Right cardiac atrium (tissue), 5 donors: ENCODE results near the gene SYNPO2. TPM values are rescaled to one million over a fixed set of nuclear protein-coding genes. Genes with fewer than 3 reads are reported as not detected.

ENCODE experiments used
- ATAC-seq, 2 donors: fragments of 200-7000 bp; cut with Tn5 transposase; one replicate each; pipeline versions ENCODE4 v1.8.0 to v1.9.1; 2020; ENCODE audit warnings: moderate library complexity in 2 of 2, mild to moderate bottlenecking in 1 of 2
- DNase-seq, 3 donors: peaks; one replicate each; pipeline ENCODE4 v3.0.0-alpha.2; 2020
- H3K27ac ChIP-seq: one replicate; pipeline ENCODE4 v1.5.1; 2013; ENCODE audit warnings: mild to moderate bottlenecking, low read length, control low read depth, moderate library complexity
- H3K27me3 ChIP-seq: one replicate; pipeline ENCODE4 v1.6.1; 2013; ENCODE audit not compliant: control insufficient read depth, insufficient read depth
- H3K4me1 ChIP-seq: one replicate; pipeline ENCODE4 v1.6.1; 2013; ENCODE audit warnings: low read length; ENCODE audit not compliant: control insufficient read depth, insufficient read depth
- H3K4me3 ChIP-seq: one replicate; pipeline ENCODE4 v1.5.1; 2013; ENCODE audit warnings: low read length, control low read depth
- H3K9me3 ChIP-seq: one replicate; pipeline ENCODE4 v1.6.1; 2013; ENCODE audit warnings: low read length; ENCODE audit not compliant: control insufficient read depth
- WGBS: extraction: QIAGEN DNeasy Blood & Tissue Kit; methylation state at CpG from one replicate; pipeline ENCODE4 v1.1.7; 2013; 5-methylcytosine and 5-hydroxymethylcytosine counted together
- intact Hi-C, 4 donors: fragments of 100-400 bp; cut with DNase I; formaldehyde crosslinking; loops; one replicate each; pipeline versions ENCODE4 v1.11.0 to v1.14.0; 2022 to 2023
- polyA plus RNA-seq: library from polyadenylated mRNA; stranded (reverse); fragments of 200-250 nt; gene quantifications from one replicate; pipeline ENCODE4 v1.2.3, GENCODE V29; 2013
- total RNA-seq, 4 donors: library from RNA; stranded (reverse); fragmentation: NEBNext Ultra II Directional; extraction: Animal tissue kit (Norgen Biotek cat#: 25700); gene quantifications; one replicate each; pipeline ENCODE4 v1.2.1, GENCODE V29; 2021
- donor health status: healthy with polysubstance abuse.
- donor health status: DM: no; HTN: yes; CAD: no.
- donor health status: DM: no; HTN: no; CAD: no.
- donor health status: DM: no; HTN: yes; CAD: no; lungs with severe emphysema.
- donor health status: DM: yes; HTN: yes; CAD: no.

The SYNPO2 gene
- total and polyA plus RNA-seq, 5 donors = 29.6 to 134 (median 113) TPM

DNA sequence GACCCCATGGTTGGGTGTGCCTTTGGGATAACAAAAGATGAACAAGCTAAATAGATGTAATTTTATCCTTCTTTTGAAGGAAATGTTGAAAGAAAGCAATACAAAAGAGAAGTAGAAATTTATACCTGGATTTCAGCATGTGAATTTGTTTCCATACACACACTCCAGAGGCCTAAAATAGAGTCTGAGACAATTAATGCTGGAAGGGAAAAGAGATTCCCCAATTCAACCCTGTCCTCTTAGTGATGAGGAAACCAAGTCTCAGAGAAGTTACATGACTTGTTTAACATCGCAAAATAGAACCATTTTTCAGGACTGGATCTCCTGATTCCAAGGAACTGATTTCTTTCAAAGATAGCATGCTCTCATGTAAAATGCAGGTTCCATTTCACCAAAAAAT is 209.7 kb downstream of the SYNPO2 start:
- Histone ChIP-seq H3K9me3 (no peaks in the 10 kb centered on the region), H3K4me1 (peaks cover 2% of the 10 kb centered on the region), H3K4me3 (no peak overlapping the region), H3K27me3 (no peaks in the 10 kb centered on the region), H3K27ac (no peak overlapping the region)
- DNase-seq (no peak), ATAC-seq (no peak)
- intact Hi-C loops = no loop called here
- WGBS = 94% methylated on average over 1 of the region's 1 CpG

DNA sequence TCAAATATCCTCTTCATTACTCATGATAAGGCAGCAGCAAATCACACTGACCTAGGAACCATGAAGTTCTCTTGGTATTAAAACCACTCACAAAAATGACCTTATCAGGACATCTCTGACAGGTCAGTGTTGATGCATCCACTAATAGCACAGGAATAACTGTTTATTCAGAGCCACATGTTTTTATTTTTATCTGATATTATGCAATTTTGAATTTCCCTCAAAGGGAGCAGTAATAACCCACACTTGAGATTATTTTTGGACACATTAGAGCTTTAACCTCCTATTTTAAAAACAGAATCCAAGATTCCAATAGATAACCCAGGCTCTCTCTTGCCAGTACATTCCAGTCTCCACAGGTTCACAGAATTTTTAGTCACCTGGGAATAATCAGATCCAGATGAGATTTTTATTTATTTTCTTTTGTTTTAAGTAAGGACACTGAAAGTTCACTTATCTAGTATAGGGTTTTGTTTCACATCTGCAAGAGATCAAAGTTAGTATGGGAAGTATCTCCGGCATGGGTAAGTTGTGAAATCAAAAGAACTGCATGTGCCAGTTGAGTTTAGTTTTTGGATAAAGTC is 210.7 kb downstream of the SYNPO2 start:
- Histone ChIP-seq H3K4me1 (peaks cover 2% of the 10 kb centered on the region), H3K27ac (no peak overlapping the region), H3K4me3 (no peak overlapping the region), H3K27me3 (no peaks in the 10 kb centered on the region), H3K9me3 (no peaks in the 10 kb centered on the region)
- ATAC-seq (peak in 1 of 2 donors; percentile 18), DNase-seq (no peak)
- intact Hi-C loops = no loop called here
- 1% methylated on average over 1 of the region's 1 CpG for WGBS

DNA sequence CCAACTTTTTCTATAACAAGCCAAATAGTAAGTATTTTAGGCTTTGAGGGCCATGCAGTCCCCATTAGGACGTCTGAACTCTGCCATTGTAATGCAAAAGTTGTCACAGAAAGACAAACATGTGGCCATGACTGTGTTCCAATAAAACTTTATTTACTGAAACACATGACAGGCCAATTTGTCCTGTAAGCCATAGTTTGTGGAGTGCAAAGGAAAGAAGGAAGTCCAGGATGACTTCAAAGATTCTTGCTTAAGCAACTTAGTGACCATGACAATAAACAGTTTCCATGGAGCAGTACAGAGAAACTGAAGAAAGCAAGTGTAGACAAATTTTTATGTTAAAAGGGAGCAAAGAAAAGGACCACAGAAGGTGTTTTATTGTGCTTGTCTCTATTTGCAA is 212.0 kb downstream of the SYNPO2 start:
- WGBS = 69% methylated on average over 1 of the region's 1 CpG
- H3K27ac ChIP-seq = no peak overlapping the region
- intact Hi-C loops = no loop called here
- no peak overlapping the region for H3K4me3 ChIP-seq
- no peaks in the 10 kb centered on the region for H3K9me3 ChIP-seq
- no peak for DNase-seq
- H3K27me3 ChIP-seq = no peaks in the 10 kb centered on the region
- no peak for ATAC-seq
- H3K4me1 ChIP-seq = peaks cover 2% of the 10 kb centered on the region

DNA sequence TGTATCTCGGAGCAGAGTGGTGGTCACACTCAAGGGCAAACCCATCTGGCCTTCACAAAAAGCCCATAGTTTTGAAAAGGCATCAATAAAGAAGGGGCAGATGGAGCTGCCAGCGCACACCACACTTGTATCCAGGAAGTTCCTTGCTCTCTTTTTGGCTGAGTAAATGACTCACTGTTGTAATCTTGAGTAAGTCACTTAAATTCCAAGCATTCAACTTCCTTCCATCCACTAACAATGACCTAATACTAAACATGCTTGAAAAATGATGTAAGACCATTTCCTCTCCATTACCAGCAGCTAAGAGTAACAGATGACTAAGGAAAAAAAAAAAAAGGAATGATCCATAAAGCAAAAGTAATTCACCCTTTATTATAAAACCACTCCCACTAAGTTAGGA is 214.6 kb downstream of the SYNPO2 start:
- Histone ChIP-seq H3K4me1 (peaks cover 2% of the 10 kb centered on the region), H3K27ac (no peak overlapping the region), H3K27me3 (no peaks in the 10 kb centered on the region), H3K4me3 (no peak overlapping the region), H3K9me3 (no peaks in the 10 kb centered on the region)
- DNase-seq (peak; percentile 31 to 63 (median 49)), ATAC-seq (peak; percentile 75 to 95)
- WGBS = 17% methylated on average over 2 of the region's 2 CpGs
- intact Hi-C loops = no loop called here

- Histone ChIP-seq H3K9me3 (no peaks in the 10 kb centered on the region), H3K27ac (no peak overlapping the region), H3K4me1 (peaks cover 2% of the 10 kb centered on the region), H3K27me3 (no peaks in the 10 kb centered on the region), H3K4me3 (no peak overlapping the region)
- ATAC-seq (peak in 1 of 2 donors; percentile 13), DNase-seq (no peak)
- WGBS = 57% methylated on average over 4 of the region's 4 CpGs
- intact Hi-C loops = no loop called here
These were observed 216.1 kb downstream of the SYNPO2 start for GRCh38 chr4:119104644-119105273.

DNA sequence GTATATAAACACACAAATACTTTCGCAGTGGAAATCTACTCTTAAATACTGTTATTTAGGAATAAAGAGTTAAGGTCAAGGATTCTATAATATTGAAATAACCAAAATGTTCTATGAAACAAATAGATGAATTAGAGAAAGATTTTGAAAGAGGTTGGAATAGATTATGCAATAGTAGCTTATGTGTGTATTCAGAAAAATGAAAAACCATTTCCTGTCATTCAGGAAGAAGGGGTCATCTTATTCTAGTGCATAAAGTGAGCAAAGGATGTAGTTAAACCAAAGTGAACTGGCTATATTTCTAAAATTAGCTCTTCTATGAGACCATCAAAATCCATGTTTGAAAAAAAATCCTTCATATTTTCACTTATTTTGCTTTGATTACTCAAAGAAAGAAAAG is 217.0 kb downstream of the SYNPO2 start:
- ATAC-seq = no peak
- peaks cover 2% of the 10 kb centered on the region for H3K4me1 ChIP-seq

DNA sequence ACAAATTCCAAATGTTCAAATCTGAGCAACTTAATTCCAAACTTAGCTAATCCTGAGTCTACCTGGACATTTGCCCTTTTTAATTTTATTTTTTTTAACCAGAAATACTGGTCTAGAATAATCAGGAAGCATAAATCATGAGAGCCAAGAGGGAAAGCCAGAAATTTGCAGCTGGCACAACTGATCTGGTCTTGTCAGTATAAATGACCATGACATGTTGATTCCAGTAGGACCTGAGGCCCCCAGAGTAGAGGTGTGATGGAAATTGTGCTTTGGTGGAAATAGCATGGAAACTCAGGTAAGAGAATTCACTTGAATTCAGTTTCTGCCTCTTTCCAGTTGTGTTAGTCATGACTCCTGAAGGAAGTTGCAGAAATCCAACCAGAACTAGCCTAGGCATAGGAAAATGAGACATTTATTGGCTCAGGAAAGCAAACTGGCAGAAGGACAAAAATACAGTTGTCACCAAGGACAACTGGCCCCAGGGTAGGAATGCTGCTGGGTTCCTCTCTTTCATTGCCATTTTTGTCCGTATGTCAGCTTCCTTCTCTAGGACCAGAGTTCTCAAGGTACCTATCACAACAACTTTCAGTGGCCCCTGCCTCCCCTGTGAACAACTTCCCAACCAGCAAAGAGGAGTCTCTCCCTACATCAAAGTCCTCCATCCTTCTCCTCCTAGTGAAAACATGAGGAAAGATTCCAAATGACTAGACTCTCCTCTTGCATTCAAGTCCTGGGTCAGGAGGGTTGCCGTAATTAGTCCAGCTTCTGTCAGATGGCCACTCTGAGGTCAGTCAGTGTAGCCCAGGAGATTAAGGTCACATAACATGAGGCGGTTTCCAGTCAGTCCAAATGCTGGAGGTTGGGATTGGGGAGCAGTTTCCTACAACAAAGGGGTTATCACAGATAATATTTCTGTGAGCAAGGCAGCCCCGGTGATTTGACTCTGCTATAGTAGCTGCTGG is 217.7 kb downstream of the SYNPO2 start:
- H3K27me3 ChIP-seq = no peaks in the 10 kb centered on the region
- no peak overlapping the region for H3K4me3 ChIP-seq
- no peak overlapping the region for H3K27ac ChIP-seq
- DNase-seq = no peak
- WGBS = 46% methylated on average over 4 of the region's 4 CpGs
- ATAC-seq = peak in 1 of 2 donors; percentile 6
- H3K9me3 ChIP-seq = no peaks in the 10 kb centered on the region
- H3K4me1 ChIP-seq = peaks cover 2% of the 10 kb centered on the region
- intact Hi-C loops = no loop called here

More for the DNA sequence above, 217.0 kb downstream of the SYNPO2 start:
- no peak for DNase-seq
- Histone ChIP-seq H3K27ac (no peak overlapping the region), H3K4me3 (no peak overlapping the region), H3K9me3 (no peaks in the 10 kb centered on the region), H3K27me3 (no peaks in the 10 kb centered on the region)
- intact Hi-C loops = no loop called here
- WGBS = 96% methylated on average over 1 of the region's 1 CpG

DNA sequence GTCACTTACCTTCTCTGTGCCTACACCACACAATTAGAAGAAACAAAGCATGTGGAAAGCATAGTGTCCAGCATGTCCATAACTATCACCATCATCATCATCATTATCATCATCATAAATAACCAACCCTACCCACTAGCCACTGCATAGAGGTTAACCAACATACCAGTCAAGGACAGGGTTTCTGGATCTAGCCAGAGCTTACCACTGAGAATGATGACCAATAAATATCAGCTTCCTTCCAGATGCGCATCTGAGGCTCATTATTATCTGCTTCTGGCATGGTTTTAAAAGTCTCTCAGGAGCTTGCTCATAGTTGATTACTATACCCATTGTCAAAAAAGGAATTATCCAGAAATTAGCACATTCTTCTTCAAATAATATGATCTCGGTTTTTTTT is 221.5 kb downstream of the SYNPO2 start:
- H3K27ac ChIP-seq = no peak overlapping the region
- H3K9me3 ChIP-seq = no peaks in the 10 kb centered on the region
- H3K4me1 ChIP-seq = no peaks in the 10 kb centered on the region
- H3K4me3 ChIP-seq = no peak overlapping the region
- intact Hi-C loops = no loop called here
- WGBS = 90% methylated on average over 2 of the region's 2 CpGs
- DNase-seq (no peak), ATAC-seq (no peak)
- H3K27me3 ChIP-seq = no peaks in the 10 kb centered on the region

Other genes starting within 250 kb of the SYNPO2 start
- gene METTL14, start 203.5 kb upstream of the SYNPO2 start, total RNA-seq = 10 to 100 TPM; 31.7 to 38.9 (median 34.5) TPM
- gene METTL14, start 203.5 kb upstream of the SYNPO2 start, polyA plus RNA-seq = 5.9 TPM
- 10 to 100 TPM; 13.8 to 37.1 (median 20.9) TPM for gene SEC24D, start 52.7 kb upstream of the SYNPO2 start, total RNA-seq
- 7.3 TPM for gene SEC24D, start 52.7 kb upstream of the SYNPO2 start, polyA plus RNA-seq
- gene MYOZ2, start 247.0 kb downstream of the SYNPO2 start, total RNA-seq = 100 to 1,000 TPM; 506 to 683 (median 614) TPM
- gene MYOZ2, start 247.0 kb downstream of the SYNPO2 start, polyA plus RNA-seq = 709 TPM